ENCODE data around the gene SH3TC1.

GRCh38 chr4:8167815-8168214 is 31.3 kb upstream of the SH3TC1 start:
- TF ChIP-seq, protein P1, sequence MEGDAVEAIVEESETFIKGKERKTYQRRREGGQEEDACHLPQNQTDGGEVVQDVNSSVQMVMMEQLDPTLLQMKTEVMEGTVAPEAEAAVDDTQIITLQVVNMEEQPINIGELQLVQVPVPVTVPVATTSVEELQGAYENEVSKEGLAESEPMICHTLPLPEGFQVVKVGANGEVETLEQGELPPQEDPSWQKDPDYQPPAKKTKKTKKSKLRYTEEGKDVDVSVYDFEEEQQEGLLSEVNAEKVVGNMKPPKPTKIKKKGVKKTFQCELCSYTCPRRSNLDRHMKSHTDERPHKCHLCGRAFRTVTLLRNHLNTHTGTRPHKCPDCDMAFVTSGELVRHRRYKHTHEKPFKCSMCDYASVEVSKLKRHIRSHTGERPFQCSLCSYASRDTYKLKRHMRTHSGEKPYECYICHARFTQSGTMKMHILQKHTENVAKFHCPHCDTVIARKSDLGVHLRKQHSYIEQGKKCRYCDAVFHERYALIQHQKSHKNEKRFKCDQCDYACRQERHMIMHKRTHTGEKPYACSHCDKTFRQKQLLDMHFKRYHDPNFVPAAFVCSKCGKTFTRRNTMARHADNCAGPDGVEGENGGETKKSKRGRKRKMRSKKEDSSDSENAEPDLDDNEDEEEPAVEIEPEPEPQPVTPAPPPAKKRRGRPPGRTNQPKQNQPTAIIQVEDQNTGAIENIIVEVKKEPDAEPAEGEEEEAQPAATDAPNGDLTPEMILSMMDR (IDR thresholded peaks at IDR 0.05 in 8 of 11, conservative IDR thresholded peaks at IDR 0.05 in 3 of 11), result no peak
- peak in 2 of 3 donors; percentile 40 to 53 for TF ChIP-seq POLR2AphosphoS5 (IDR thresholded peaks at IDR 0.05)
